Osteoblast (primary cell): ENCODE data around the gene SEC24C. TPM values are rescaled to one million over a fixed set of nuclear protein-coding genes. Genes with fewer than 3 reads are reported as not detected.
"Not testable (repeated sequence)": the region's sequence is repeated elsewhere in the genome, so short reads cannot be mapped to it uniquely, and the experiment has no call there.

Experiments
- DNase-seq: peaks from one replicate; pipeline ENCODE4 v3.0.0; 2011; ENCODE audit warnings: low spot score, mixed read lengths; ENCODE audit not compliant: insufficient read length; ENCODE audit errors: missing footprints
- H2AFZ ChIP-seq: 2 replicates; pipeline ENCODE4 v1.6.0; 2011; ENCODE audit warnings: mild to moderate bottlenecking, low read length
- H3K27ac ChIP-seq: 2 replicates; pipeline ENCODE4 v1.5.1; 2011; ENCODE audit warnings: mild to moderate bottlenecking, low read depth, low read length, moderate library complexity
- H3K27me3 ChIP-seq: 2 replicates; pipeline ENCODE4 v1.6.0; 2012; ENCODE audit warnings: mild to moderate bottlenecking, control low read depth, inconsistent platforms, low read length, moderate library complexity; ENCODE audit not compliant: insufficient read depth
- H3K36me3 ChIP-seq: 2 replicates; pipeline ENCODE4 v1.5.1; 2011; ENCODE audit warnings: mild to moderate bottlenecking, low read length, control low read depth, moderate library complexity; ENCODE audit not compliant: insufficient read depth
- H3K4me1 ChIP-seq: 2 replicates; pipeline ENCODE4 v1.5.1; 2011; ENCODE audit warnings: mild to moderate bottlenecking, low read length, control low read depth, moderate library complexity; ENCODE audit not compliant: insufficient read depth
- H3K4me2 ChIP-seq: 2 replicates; pipeline ENCODE4 v1.6.0; 2011; ENCODE audit warnings: mild to moderate bottlenecking, low read length; ENCODE audit not compliant: insufficient read depth
- H3K4me3 ChIP-seq: fragments of 200-600 bp; sonication (generic); 3 replicates; pipeline ENCODE4 v1.5.1; 2012; ENCODE audit warnings: mild to moderate bottlenecking, low read length, inconsistent platforms; ENCODE audit not compliant: insufficient read depth
- H3K79me2 ChIP-seq: 2 replicates; pipeline ENCODE4 v1.6.0; 2012; ENCODE audit warnings: mild to moderate bottlenecking, low read length, control low read depth, inconsistent platforms; ENCODE audit not compliant: insufficient read depth
- H3K9me3 ChIP-seq: 2 replicates; pipeline ENCODE4 v1.5.1; 2011; ENCODE audit warnings: low read depth, low read length, control low read depth
- H4K20me1 ChIP-seq: 2 replicates; pipeline ENCODE4 v1.6.0; 2012; ENCODE audit warnings: mild to moderate bottlenecking, low read length, control low read depth; ENCODE audit not compliant: insufficient read depth
- CTCF ChIP-seq: IDR thresholded peaks from 2 replicates; pipeline ENCODE4 v1.5.1; 2011; ENCODE audit warnings: mild to moderate bottlenecking, low read depth, low read length, moderate library complexity; ENCODE audit errors: extremely low read depth
- total RNA-seq: library from RNA; depleted of rRNA; stranded (reverse); fragments of >200 nt; gene quantifications from 2 replicates; pipeline ENCODE4 v1.2.3, GENCODE V29; 2012

Gene SEC24C
- total RNA-seq, 1 donor, result 28.6 TPM

DNA sequence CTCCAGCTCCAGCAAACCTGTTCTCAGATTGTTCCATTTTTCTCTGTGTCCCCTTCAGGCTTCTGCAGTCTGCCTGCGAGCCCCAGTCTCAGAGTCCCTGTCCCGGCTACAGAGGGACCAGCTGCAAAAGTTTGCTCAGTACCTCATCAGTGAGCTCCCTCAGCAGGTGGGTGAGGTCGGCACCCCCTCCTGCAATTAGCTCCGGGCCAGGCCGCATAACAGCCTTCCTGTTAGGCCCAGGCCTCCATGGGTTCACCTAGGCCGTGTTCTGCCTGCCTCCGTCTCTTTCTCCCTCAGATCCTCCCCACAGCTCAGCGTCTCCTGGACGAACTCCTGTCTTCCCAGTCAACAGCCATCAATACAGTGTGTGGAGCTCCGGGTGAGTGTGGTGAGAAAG lies 45.5 kb downstream of the SEC24C start:
- peak; percentile 68 for DNase-seq
- Histone ChIP-seq H3K9me3 (no peaks in the 10 kb centered on the region), H3K27me3 (no peaks in the 10 kb centered on the region), H3K36me3 (peaks cover 56% of the 10 kb centered on the region), H2AFZ (no peak overlapping the region), H3K4me1 (peaks cover 12% of the 10 kb centered on the region), H3K4me3 (no peak overlapping the region), H3K27ac (no peak overlapping the region), H4K20me1 (peaks cover 34% of the 10 kb centered on the region), H3K4me2 (no peak overlapping the region), H3K79me2 (peaks cover 50% of the 10 kb centered on the region)
- no peak for TF ChIP-seq CTCF

DNA sequence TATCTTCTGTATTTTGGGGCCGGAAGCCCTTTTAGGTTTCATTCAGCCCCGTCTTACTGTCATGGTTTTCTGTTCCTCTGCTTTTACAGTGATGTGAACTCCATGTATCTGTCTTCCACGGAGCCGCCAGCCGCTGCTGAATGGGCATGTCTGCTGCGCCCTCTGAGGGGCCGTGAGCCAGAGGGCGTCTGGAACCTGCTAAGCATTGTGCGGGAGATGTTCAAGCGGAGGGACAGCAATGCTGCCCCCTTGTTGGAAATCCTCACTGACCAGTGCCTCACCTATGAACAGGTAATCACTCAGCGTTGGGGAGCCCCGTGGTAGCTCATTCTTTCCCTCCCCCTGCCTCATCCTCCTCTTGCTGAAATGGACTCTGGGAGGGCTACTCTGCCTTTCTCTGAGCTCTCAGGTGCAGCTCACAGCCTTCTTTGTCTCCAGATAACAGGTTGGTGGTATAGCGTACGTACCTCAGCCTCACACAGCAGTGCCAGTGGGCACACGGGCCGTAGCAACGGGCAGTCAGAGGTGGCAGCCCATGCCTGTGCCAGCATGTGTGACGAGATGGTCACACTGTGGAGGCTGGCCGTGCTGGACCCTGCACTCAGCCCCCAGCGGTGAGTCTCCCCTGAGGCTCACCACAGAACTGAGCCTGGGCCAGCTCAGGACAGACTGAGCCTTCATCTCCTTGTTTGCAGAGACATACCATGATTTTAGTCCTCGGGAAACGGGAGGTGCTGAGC lies 46.9 kb downstream of the SEC24C start:
- H3K4me1 ChIP-seq, result peaks cover 8% of the 10 kb centered on the region
- H3K79me2 ChIP-seq, result peaks cover 45% of the 10 kb centered on the region
- no peak overlapping the region for H3K4me3 ChIP-seq
- peaks cover 31% of the 10 kb centered on the region for H4K20me1 ChIP-seq
- no peaks in the 10 kb centered on the region for H3K9me3 ChIP-seq
- H3K27me3 ChIP-seq, result no peaks in the 10 kb centered on the region
- TF ChIP-seq CTCF, result no peak
- no peak overlapping the region for H2AFZ ChIP-seq
- H3K4me2 ChIP-seq, result no peak overlapping the region
- no peak overlapping the region for H3K27ac ChIP-seq
- H3K36me3 ChIP-seq, result peaks cover 68% of the 10 kb centered on the region
- peak; percentile 52 for DNase-seq

- Histone ChIP-seq H3K4me3 (no peak overlapping the region), H3K36me3 (peaks cover 76% of the 10 kb centered on the region), H3K27me3 (no peaks in the 10 kb centered on the region), H3K79me2 (peaks cover 37% of the 10 kb centered on the region), H3K9me3 (no peaks in the 10 kb centered on the region), H4K20me1 (peaks cover 24% of the 10 kb centered on the region), H2AFZ (no peak overlapping the region), H3K4me1 (peaks cover 4% of the 10 kb centered on the region), H3K4me2 (no peak overlapping the region), H3K27ac (no peak overlapping the region)
- DNase-seq, result peak; percentile 42
- TF ChIP-seq CTCF, result no peak
These were observed 47.8 kb downstream of the SEC24C start for GRCh38 chr10:73791871-73792400.

DNA sequence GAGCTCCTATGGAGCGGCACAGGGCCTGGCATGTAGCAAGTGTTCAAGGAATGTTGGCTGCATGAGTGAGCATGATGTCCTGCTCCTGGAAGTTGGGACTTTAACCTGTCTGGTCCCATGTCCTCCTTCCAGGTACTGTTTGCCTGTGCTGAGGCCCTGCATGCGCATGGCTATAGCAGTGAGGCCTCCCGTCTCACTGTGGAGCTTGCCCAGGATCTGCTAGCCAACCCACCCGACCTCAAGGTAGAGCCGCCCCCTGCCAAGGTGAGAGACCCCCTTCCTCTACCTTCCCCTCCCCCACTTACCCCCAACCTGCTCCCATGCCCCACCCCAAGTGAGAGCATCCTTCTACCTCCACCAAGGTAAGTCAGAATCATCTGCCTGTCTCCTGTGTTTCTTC lies 49.3 kb downstream of the SEC24C start:
- no peak overlapping the region for H3K4me2 ChIP-seq

GRCh38 chr10:73795491-73795890 lies 51.3 kb downstream of the SEC24C start:
- H3K79me2 ChIP-seq, result not testable (repeated sequence)
- peaks cover 88% of the 10 kb centered on the region for H3K36me3 ChIP-seq
- peak; percentile 62 for DNase-seq

More for the DNA sequence above, 49.3 kb downstream of the SEC24C start:
- Histone ChIP-seq H3K4me1 (no peaks in the 10 kb centered on the region), H3K4me3 (no peak overlapping the region), H2AFZ (no peak overlapping the region), H3K36me3 (peaks cover 92% of the 10 kb centered on the region), H3K79me2 (peaks cover 22% of the 10 kb centered on the region), H4K20me1 (peaks cover 10% of the 10 kb centered on the region), H3K27me3 (no peaks in the 10 kb centered on the region), H3K9me3 (no peaks in the 10 kb centered on the region), H3K27ac (no peak overlapping the region)
- peak; percentile 26 for DNase-seq
- TF ChIP-seq CTCF, result no peak

GRCh38 chr10:73796035-73796434 lies 51.9 kb downstream of the SEC24C start:
- H3K4me3 ChIP-seq, H2AFZ ChIP-seq: not testable (repeated sequence)
- H3K36me3 ChIP-seq, result peaks cover 84% of the 10 kb centered on the region

More at GRCh38 chr10:73795491-73795890, 51.3 kb downstream of the SEC24C start:
- not testable (repeated sequence) for H3K27ac ChIP-seq, H3K9me3 ChIP-seq, H3K4me3 ChIP-seq, H3K4me1 ChIP-seq, H2AFZ ChIP-seq, H3K27me3 ChIP-seq, H4K20me1 ChIP-seq, H3K4me2 ChIP-seq

More at GRCh38 chr10:73796035-73796434, 51.9 kb downstream of the SEC24C start:
- not testable (repeated sequence) for H3K4me1 ChIP-seq, H3K79me2 ChIP-seq, H3K27me3 ChIP-seq, DNase-seq, H3K4me2 ChIP-seq, H4K20me1 ChIP-seq, H3K9me3 ChIP-seq, H3K27ac ChIP-seq
